Astrocyte (in vitro differentiated cells and primary cell): ENCODE measurements around the gene RBM38. TPM values are rescaled to one million over a fixed set of nuclear protein-coding genes. Genes with fewer than 3 reads are reported as not detected.
"Not testable (repeated sequence)": the region's sequence is repeated elsewhere in the genome, so short reads cannot be mapped to it uniquely, and the experiment has no call there.

Experiments
- DNase-seq: peaks from one replicate; pipeline ENCODE4 v3.0.0-alpha.2; 2010; ENCODE audit warnings: low read depth
- FAIRE-seq: peaks from 2 replicates; lab custom pipeline; 2011; peaks lifted over from hg19 to GRCh38; lab: Jason Lieb, UNC
- H2AFZ ChIP-seq: 2 replicates; pipeline ENCODE4 v1.6.0; 2012; ENCODE audit warnings: low read depth, low read length, inconsistent platforms
- H3K27ac ChIP-seq: 2 replicates; pipeline ENCODE4 v1.5.1; 2011; ENCODE audit warnings: low read depth, low read length, inconsistent platforms
- H3K27me3 ChIP-seq: 2 replicates; pipeline ENCODE4 v1.6.0; 2011; ENCODE audit warnings: low read length, inconsistent platforms; ENCODE audit not compliant: insufficient read depth
- H3K36me3 ChIP-seq: 2 replicates; pipeline ENCODE4 v1.5.1; 2011; ENCODE audit warnings: low read length, inconsistent platforms; ENCODE audit not compliant: insufficient read depth
- H3K4me1 ChIP-seq: 2 replicates; pipeline ENCODE4 v1.5.1; 2011; ENCODE audit warnings: low read length, inconsistent platforms; ENCODE audit not compliant: insufficient read depth
- H3K4me2 ChIP-seq: 2 replicates; pipeline ENCODE4 v1.6.0; 2012; ENCODE audit warnings: low read length, inconsistent platforms
- H3K4me3 ChIP-seq: 2 replicates; pipeline ENCODE4 v1.5.1; 2011; ENCODE audit warnings: low read depth, mild to moderate bottlenecking, low read length, inconsistent platforms; ENCODE audit not compliant: insufficient read depth
- H3K79me2 ChIP-seq: 2 replicates; pipeline ENCODE4 v1.6.0; 2012; ENCODE audit warnings: mild to moderate bottlenecking, low read length, inconsistent platforms; ENCODE audit not compliant: insufficient read depth
- H3K9ac ChIP-seq: 2 replicates; pipeline ENCODE4 v1.6.0; 2012; ENCODE audit warnings: mild to moderate bottlenecking, low read length, inconsistent platforms
- H3K9me3 ChIP-seq: 2 replicates; pipeline ENCODE4 v1.5.1; 2012; ENCODE audit warnings: low read depth, mild to moderate bottlenecking, low read length, inconsistent platforms; ENCODE audit not compliant: insufficient read depth
- H4K20me1 ChIP-seq: 2 replicates; pipeline ENCODE4 v1.6.0; 2012; ENCODE audit warnings: low read length, inconsistent platforms; ENCODE audit not compliant: insufficient read depth
- H3K27ac Mint-ChIP-seq: one replicate; pipeline ENCODE4 v1.8.0; 2021; ENCODE audit warnings: mild to moderate bottlenecking, mixed read lengths; ENCODE audit not compliant: unreplicated experiment
- H3K27me3 Mint-ChIP-seq: one replicate; pipeline ENCODE4 v1.8.0; 2021; ENCODE audit warnings: low read depth, mixed read lengths; ENCODE audit not compliant: unreplicated experiment
- H3K36me3 Mint-ChIP-seq: one replicate; pipeline ENCODE4 v1.8.0; 2021; ENCODE audit warnings: low read depth, mixed read lengths; ENCODE audit not compliant: unreplicated experiment
- H3K4me1 Mint-ChIP-seq: one replicate; pipeline ENCODE4 v1.8.0; 2021; ENCODE audit warnings: low read depth, mixed read lengths; ENCODE audit not compliant: unreplicated experiment
- H3K4me3 Mint-ChIP-seq: one replicate; pipeline ENCODE4 v1.8.0; 2021; ENCODE audit warnings: mild to moderate bottlenecking, moderate library complexity, mixed read lengths; ENCODE audit not compliant: unreplicated experiment
- H3K9me3 Mint-ChIP-seq: one replicate; pipeline ENCODE4 v1.8.0; 2021; ENCODE audit warnings: mild to moderate bottlenecking, mixed read lengths; ENCODE audit not compliant: unreplicated experiment
- CTCF ChIP-seq: IDR thresholded peaks from 2 replicates; pipeline ENCODE4 v1.5.1; 2011; ENCODE audit warnings: low read depth, mild to moderate bottlenecking, inconsistent platforms, low read length, moderate library complexity; ENCODE audit not compliant: insufficient read depth
- EZH2 ChIP-seq: IDR thresholded peaks from 2 replicates; pipeline ENCODE4 v1.6.1; 2012; ENCODE audit warnings: mild to moderate bottlenecking, low read length, inconsistent platforms; ENCODE audit not compliant: insufficient read depth
- total RNA-seq: library from RNA; stranded (reverse); gene quantifications from 2 replicates; pipeline ENCODE4 v1.2.1, GENCODE V29; 2021

RBM38 gene
- total RNA-seq, 1 donor from 2014 or later = 43.5 TPM

- Mint-ChIP-seq H3K36me3 (no peaks in the 10 kb centered on the region), H3K9me3 (no peaks in the 10 kb centered on the region), H3K27me3 (peaks cover 21% of the 10 kb centered on the region), H3K4me1 (peaks cover 4% of the 10 kb centered on the region), H3K27ac (no peak overlapping the region), H3K4me3 (no peak overlapping the region)
- Histone ChIP-seq H3K4me2 (no peak overlapping the region), H2AFZ (no peak overlapping the region), H3K27me3 (peaks cover 14% of the 10 kb centered on the region), H3K9ac (no peak overlapping the region), H3K9me3 (no peaks in the 10 kb centered on the region), H3K79me2 (no peaks in the 10 kb centered on the region), H3K27ac (no peak overlapping the region), H3K4me1 (peaks cover 4% of the 10 kb centered on the region), H3K4me3 (no peak overlapping the region), H3K36me3 (no peaks in the 10 kb centered on the region), H4K20me1 (no peaks in the 10 kb centered on the region)
- FAIRE-seq = no peak
- TF ChIP-seq CTCF (no peak), EZH2 (no peak)
- no peak for DNase-seq
Measured at GRCh38 chr20:57417830-57418780, 26.9 kb downstream of the RBM38 start.

- FAIRE-seq, H3K9me3 Mint-ChIP-seq, DNase-seq, H3K36me3 Mint-ChIP-seq, H3K4me3 Mint-ChIP-seq, H3K4me2 ChIP-seq, H3K4me1 ChIP-seq, H4K20me1 ChIP-seq, H2AFZ ChIP-seq, H3K27ac Mint-ChIP-seq, H3K79me2 ChIP-seq, H3K9ac ChIP-seq, H3K36me3 ChIP-seq, H3K27ac ChIP-seq, H3K4me3 ChIP-seq, H3K9me3 ChIP-seq, H3K4me1 Mint-ChIP-seq: not testable (repeated sequence)
- H3K27me3 Mint-ChIP-seq = peaks cover 21% of the 10 kb centered on the region
- H3K27me3 ChIP-seq = peaks cover 14% of the 10 kb centered on the region
Measured at GRCh38 chr20:57419479-57419878, 28.3 kb downstream of the RBM38 start.

GRCh38 chr20:57420571-57421252, 29.5 kb downstream of the RBM38 start:
- Mint-ChIP-seq H3K27me3 (peaks cover 20% of the 10 kb centered on the region), H3K4me3 (no peak overlapping the region), H3K4me1 (peaks cover 8% of the 10 kb centered on the region), H3K9me3 (no peaks in the 10 kb centered on the region), H3K36me3 (no peaks in the 10 kb centered on the region), H3K27ac (no peak overlapping the region)
- Histone ChIP-seq H3K4me3 (no peak overlapping the region), H3K9ac (no peak overlapping the region), H3K9me3 (no peaks in the 10 kb centered on the region), H3K27me3 (peaks cover 14% of the 10 kb centered on the region), H3K27ac (no peak overlapping the region), H3K36me3 (no peaks in the 10 kb centered on the region), H2AFZ (no peak overlapping the region), H4K20me1 (no peaks in the 10 kb centered on the region), H3K79me2 (no peaks in the 10 kb centered on the region), H3K4me2 (no peak overlapping the region), H3K4me1 (peaks cover 8% of the 10 kb centered on the region)
- DNase-seq (no peak), FAIRE-seq (no peak)
- no peak for TF ChIP-seq CTCF
- no peak for TF ChIP-seq EZH2
